Cardiac fibroblast (primary cell): ENCODE results near the gene SEMG2.
A peak's percentile ranks its signal among the peaks of the same experiment; 100 is the strongest.

ENCODE experiments used
- DNase-seq, 2 donors: peaks; one replicate each; pipeline versions ENCODE4 v3.0.0 to v3.0.0-alpha.2; 2010; ENCODE audit warnings: low read depth in 2 of 2
- H3K4me3 ChIP-seq, 2 donors: replicated peaks in 1 of 2; 1 replicate in 1 of 2; 2 replicates in 1 of 2; pipeline ENCODE4 v1.5.1; 2011; ENCODE audit warnings: low read depth in 2 of 2, low read length in 2 of 2, mild to moderate bottlenecking in 2 of 2, moderate library complexity in 1 of 2
- TF ChIP-seq, protein P1 (sequence below): IDR thresholded peaks from one replicate; pipeline ENCODE4 v1.5.1; 2011; ENCODE audit warnings: low read depth, mild to moderate bottlenecking, low read length, inconsistent platforms

The SEMG2 gene, protein sequence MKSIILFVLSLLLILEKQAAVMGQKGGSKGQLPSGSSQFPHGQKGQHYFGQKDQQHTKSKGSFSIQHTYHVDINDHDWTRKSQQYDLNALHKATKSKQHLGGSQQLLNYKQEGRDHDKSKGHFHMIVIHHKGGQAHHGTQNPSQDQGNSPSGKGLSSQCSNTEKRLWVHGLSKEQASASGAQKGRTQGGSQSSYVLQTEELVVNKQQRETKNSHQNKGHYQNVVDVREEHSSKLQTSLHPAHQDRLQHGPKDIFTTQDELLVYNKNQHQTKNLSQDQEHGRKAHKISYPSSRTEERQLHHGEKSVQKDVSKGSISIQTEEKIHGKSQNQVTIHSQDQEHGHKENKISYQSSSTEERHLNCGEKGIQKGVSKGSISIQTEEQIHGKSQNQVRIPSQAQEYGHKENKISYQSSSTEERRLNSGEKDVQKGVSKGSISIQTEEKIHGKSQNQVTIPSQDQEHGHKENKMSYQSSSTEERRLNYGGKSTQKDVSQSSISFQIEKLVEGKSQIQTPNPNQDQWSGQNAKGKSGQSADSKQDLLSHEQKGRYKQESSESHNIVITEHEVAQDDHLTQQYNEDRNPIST

DNA sequence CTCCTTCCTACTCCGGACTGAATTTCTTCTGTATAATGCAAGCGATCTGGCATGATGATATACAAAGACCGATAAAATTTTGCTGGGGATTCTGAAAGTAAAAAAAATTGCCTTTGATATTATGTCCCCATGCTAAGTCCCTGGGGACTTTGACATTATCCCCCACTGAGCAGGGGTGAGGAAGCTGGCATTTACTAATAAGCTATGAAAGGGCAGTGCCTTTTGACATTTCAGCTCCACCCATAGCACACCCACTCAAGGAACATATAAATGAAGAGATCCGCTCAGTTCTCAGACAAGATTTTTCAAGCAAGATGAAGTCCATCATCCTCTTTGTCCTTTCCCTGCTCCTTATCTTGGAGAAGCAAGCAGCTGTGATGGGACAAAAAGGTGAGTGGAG lies at the start of gene SEMG2:
Gene SEMG2 (plus strand): TSS at position 298 of the 400 bp plus-strand sequence. CDS start 17 bp downstream, at position 315.
- TF ChIP-seq, protein P1, sequence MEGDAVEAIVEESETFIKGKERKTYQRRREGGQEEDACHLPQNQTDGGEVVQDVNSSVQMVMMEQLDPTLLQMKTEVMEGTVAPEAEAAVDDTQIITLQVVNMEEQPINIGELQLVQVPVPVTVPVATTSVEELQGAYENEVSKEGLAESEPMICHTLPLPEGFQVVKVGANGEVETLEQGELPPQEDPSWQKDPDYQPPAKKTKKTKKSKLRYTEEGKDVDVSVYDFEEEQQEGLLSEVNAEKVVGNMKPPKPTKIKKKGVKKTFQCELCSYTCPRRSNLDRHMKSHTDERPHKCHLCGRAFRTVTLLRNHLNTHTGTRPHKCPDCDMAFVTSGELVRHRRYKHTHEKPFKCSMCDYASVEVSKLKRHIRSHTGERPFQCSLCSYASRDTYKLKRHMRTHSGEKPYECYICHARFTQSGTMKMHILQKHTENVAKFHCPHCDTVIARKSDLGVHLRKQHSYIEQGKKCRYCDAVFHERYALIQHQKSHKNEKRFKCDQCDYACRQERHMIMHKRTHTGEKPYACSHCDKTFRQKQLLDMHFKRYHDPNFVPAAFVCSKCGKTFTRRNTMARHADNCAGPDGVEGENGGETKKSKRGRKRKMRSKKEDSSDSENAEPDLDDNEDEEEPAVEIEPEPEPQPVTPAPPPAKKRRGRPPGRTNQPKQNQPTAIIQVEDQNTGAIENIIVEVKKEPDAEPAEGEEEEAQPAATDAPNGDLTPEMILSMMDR = no peak

GRCh38 chr20:45173522-45173921 lies 47.7 kb upstream of the SEMG2 start:
- DNase-seq = no peak
- TF ChIP-seq, protein P1 = no peak
- no peak overlapping the region for H3K4me3 ChIP-seq

More for the DNA sequence above, at the start of gene SEMG2:
- no peak for DNase-seq
- H3K4me3 ChIP-seq = no peak within 1 kb of the TSS

DNA sequence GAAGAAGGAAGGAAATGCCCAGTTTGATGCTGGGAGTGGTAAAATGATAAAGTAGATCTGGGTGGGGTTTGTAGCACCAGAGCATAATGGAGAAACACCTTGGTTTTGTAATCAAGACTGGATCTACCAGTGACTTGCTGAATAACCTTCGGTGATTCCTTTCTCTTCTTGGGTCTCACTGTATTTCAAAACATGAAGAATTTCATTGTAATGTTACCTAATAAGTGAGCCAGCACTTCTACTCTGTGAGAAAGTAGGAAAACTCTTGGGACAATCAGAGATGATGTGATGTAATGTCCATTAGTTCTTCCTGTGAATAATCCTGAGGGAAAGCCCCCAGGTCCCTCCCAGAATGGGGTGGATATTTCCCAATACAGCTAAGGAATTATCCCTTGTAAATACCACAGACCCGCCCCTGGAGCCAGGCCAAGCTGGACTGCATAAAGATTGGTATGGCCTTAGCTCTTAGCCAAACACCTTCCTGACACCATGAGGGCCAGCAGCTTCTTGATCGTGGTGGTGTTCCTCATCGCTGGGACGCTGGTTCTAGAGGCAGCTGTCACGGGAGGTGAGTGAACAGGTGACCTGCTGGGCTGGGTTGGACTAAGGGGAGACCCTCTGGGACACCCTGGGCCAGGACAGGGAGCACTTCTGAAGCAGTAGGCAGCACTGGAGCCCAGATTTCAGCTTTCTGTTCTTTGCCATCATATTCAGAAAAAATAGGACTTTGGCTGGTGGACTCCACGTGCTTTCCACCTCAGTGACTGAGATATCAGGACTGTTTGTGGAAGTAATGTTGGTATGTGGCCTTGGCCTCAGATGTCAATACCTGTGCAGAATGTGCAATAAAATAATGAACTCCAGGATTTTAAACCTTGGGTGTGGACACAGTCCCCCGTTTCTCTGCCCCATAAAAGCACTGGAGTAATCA lies 46.5 kb upstream of the SEMG2 start, which contains the start of gene PI3:
Gene PI3 (plus strand): TSS at position 469 of the 931 bp plus-strand sequence. CDS start 21 bp downstream, at position 490.
- H3K4me3 ChIP-seq = no peak within 1 kb of the TSS
- TF ChIP-seq, protein P1 = no peak
- peak; percentile 52 to 57 for DNase-seq

- DNase-seq = no peak
- TF ChIP-seq, protein P1 = no peak
Observed at GRCh38 chr20:45176526-45177267, 44.5 kb upstream of the SEMG2 start.

DNA sequence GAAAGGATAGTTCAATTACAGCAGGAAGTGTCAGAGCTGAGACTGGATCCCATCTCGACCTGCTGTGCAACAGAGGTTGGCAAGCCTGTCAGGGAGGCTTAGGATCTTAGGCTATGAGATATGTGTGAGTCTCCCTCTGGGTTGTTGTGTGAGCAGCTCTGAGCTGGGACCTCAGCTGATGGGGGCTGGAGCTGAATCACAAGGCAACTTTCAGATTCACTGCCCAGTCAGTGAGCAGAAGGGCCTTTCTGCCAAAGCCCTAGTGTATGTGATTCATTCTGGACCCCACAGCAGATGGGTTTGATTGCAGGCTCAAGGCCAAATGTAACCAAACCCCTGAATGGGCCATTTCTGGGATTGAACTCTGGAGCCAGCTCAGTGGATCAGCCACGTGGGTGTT lies 42.0 kb upstream of the SEMG2 start:
- TF ChIP-seq, protein P1 = no peak
- DNase-seq = no peak
- no peak overlapping the region for H3K4me3 ChIP-seq

More at GRCh38 chr20:45176526-45177267, 44.5 kb upstream of the SEMG2 start:
- H3K4me3 ChIP-seq = no peak overlapping the region

DNA sequence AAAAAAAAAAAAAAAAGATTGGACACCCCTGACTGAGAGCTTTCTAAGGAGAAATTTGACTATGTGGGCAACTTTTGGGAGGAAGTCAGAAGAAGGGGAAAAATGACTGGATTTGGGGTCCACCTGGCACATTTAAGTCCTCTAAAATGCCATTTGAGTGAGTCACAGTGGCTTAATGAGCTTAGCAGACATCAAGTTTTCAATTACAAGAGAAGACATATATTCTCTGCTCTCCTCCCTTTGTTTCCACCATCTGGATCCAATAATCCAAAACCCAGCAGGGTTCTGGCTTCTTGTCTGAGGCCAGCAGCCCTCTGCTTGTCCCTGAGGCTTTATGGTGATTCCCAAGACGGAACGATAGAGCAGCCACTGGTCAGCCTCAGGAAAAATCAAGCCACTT lies 39.5 kb upstream of the SEMG2 start:
- no peak overlapping the region for H3K4me3 ChIP-seq
- no peak for DNase-seq
- TF ChIP-seq, protein P1 = no peak
